Neuron (in vitro differentiated cells): Measurements from ENCODE around the gene CALR3.
"Not testable (repeated sequence)": the region's sequence is repeated elsewhere in the genome, so short reads cannot be mapped to it uniquely, and the experiment has no call there.

Experiments used
- H2AFZ ChIP-seq: one replicate; pipeline ENCODE4 v1.6.1; 2013; ENCODE audit warnings: low read depth, mild to moderate bottlenecking, inconsistent platforms, low read length, moderate library complexity
- H3K27me3 ChIP-seq: one replicate; pipeline ENCODE4 v1.6.1; 2013; ENCODE audit warnings: low read length; ENCODE audit not compliant: insufficient read depth
- H3K36me3 ChIP-seq: one replicate; pipeline ENCODE4 v1.6.1; 2013; ENCODE audit warnings: low read length; ENCODE audit not compliant: insufficient read depth
- H3K4me1 ChIP-seq: one replicate; pipeline ENCODE4 v1.6.1; 2013; ENCODE audit warnings: low read length; ENCODE audit not compliant: insufficient read depth
- H3K4me3 ChIP-seq: 2 replicates; pipeline ENCODE4 v1.5.1; 2013; ENCODE audit warnings: mild to moderate bottlenecking, low read length, moderate library complexity
- H3K9me3 ChIP-seq: one replicate; pipeline ENCODE4 v1.6.1; 2013; ENCODE audit warnings: low read length

CALR3 gene

GRCh38 chr19:16495982-16496612, at the start of gene CALR3, which contains the start of gene C19orf44:
TSS of gene CALR3 (minus strand) at chr19:16496167. CDS start at chr19:16496129, 38 bp downstream.
TSS of gene C19orf44 (plus strand) at chr19:16496394. CDS start at chr19:16500793, 4,399 bp downstream.
- H3K4me3 ChIP-seq = peak within 1 kb of the TSS; percentile 79
- no peaks in the 10 kb centered on the region for H3K27me3 ChIP-seq
- peaks cover 3% of the 10 kb centered on the region for H3K36me3 ChIP-seq
- peaks cover 9% of the 10 kb centered on the region for H3K4me1 ChIP-seq
- peak within 1 kb of the TSS; percentile 98 for H2AFZ ChIP-seq
- H3K9me3 ChIP-seq = no peaks in the 10 kb centered on the region

- Histone ChIP-seq H3K36me3 (peaks cover 9% of the 10 kb centered on the region), H3K4me3 (no peak overlapping the region), H3K9me3 (no peaks in the 10 kb centered on the region), H2AFZ (no peak overlapping the region), H3K27me3 (no peaks in the 10 kb centered on the region), H3K4me1 (peaks cover 18% of the 10 kb centered on the region)
Measured at GRCh38 chr19:16544473-16545231, 48.7 kb upstream of the CALR3 start.

- Histone ChIP-seq H3K4me3 (peak overlapping the region; percentile 100), H3K36me3 (peaks cover 16% of the 10 kb centered on the region), H3K4me1 (peaks cover 18% of the 10 kb centered on the region)
- not testable (repeated sequence) for H2AFZ ChIP-seq, H3K27me3 ChIP-seq, H3K9me3 ChIP-seq
Measured at GRCh38 chr19:16543734-16544133, 47.8 kb upstream of the CALR3 start.

- Histone ChIP-seq H3K27me3 (no peaks in the 10 kb centered on the region), H3K4me1 (peaks cover 18% of the 10 kb centered on the region), H3K9me3 (no peaks in the 10 kb centered on the region), H3K36me3 (peaks cover 20% of the 10 kb centered on the region), H2AFZ (peak overlapping the region; percentile 31), H3K4me3 (peak overlapping the region; percentile 100)
Measured at GRCh38 chr19:16542910-16543472, 47.0 kb upstream of the CALR3 start.

- Histone ChIP-seq H3K9me3 (no peaks in the 10 kb centered on the region), H3K4me1 (peaks cover 18% of the 10 kb centered on the region), H3K4me3 (peak within 1 kb of the TSS; percentile 100), H3K36me3 (peaks cover 27% of the 10 kb centered on the region), H3K27me3 (no peaks in the 10 kb centered on the region), H2AFZ (peak within 1 kb of the TSS; percentile 31)
Measured at GRCh38 chr19:16542045-16542909, 46.3 kb upstream of the CALR3 start, which contains the start of gene CHERP. TSS of gene CHERP (minus strand) at chr19:16542437. CDS start at chr19:16542378, 59 bp downstream.

GRCh38 chr19:16541526-16542044, 45.6 kb upstream of the CALR3 start:
- peaks cover 18% of the 10 kb centered on the region for H3K4me1 ChIP-seq
- peak overlapping the region; percentile 100 for H3K4me3 ChIP-seq
- H2AFZ ChIP-seq = no peak overlapping the region

GRCh38 chr19:16540948-16541347, 45.0 kb upstream of the CALR3 start:
- Histone ChIP-seq H3K27me3 (no peaks in the 10 kb centered on the region), H3K9me3 (no peaks in the 10 kb centered on the region), H2AFZ (no peak overlapping the region), H3K4me3 (peak overlapping the region; percentile 100), H3K36me3 (peaks cover 34% of the 10 kb centered on the region), H3K4me1 (peaks cover 18% of the 10 kb centered on the region)

More at GRCh38 chr19:16541526-16542044, 45.6 kb upstream of the CALR3 start:
- H3K9me3 ChIP-seq = no peaks in the 10 kb centered on the region
- peaks cover 27% of the 10 kb centered on the region for H3K36me3 ChIP-seq
- H3K27me3 ChIP-seq = no peaks in the 10 kb centered on the region

GRCh38 chr19:16537111-16537510, 41.1 kb upstream of the CALR3 start:
- Histone ChIP-seq H3K4me3 (no peak overlapping the region), H3K36me3 (peaks cover 66% of the 10 kb centered on the region), H2AFZ (no peak overlapping the region), H3K4me1 (peaks cover 10% of the 10 kb centered on the region), H3K9me3 (no peaks in the 10 kb centered on the region), H3K27me3 (no peaks in the 10 kb centered on the region)

GRCh38 chr19:16536130-16536529, 40.2 kb upstream of the CALR3 start:
- H3K4me3 ChIP-seq = no peak overlapping the region
- H3K9me3 ChIP-seq = no peaks in the 10 kb centered on the region
- H3K4me1 ChIP-seq = peaks cover 5% of the 10 kb centered on the region
- H3K27me3 ChIP-seq = no peaks in the 10 kb centered on the region
- peaks cover 75% of the 10 kb centered on the region for H3K36me3 ChIP-seq
- no peak overlapping the region for H2AFZ ChIP-seq

- Histone ChIP-seq H3K36me3 (peaks cover 78% of the 10 kb centered on the region), H2AFZ (no peak overlapping the region), H3K27me3 (no peaks in the 10 kb centered on the region), H3K4me3 (no peak overlapping the region), H3K9me3 (no peaks in the 10 kb centered on the region), H3K4me1 (no peaks in the 10 kb centered on the region)
Measured at GRCh38 chr19:16535381-16535780, 39.4 kb upstream of the CALR3 start.

- peaks cover 86% of the 10 kb centered on the region for H3K36me3 ChIP-seq
- H3K4me3 ChIP-seq = no peak overlapping the region
- H2AFZ ChIP-seq = no peak overlapping the region
Measured at GRCh38 chr19:16532440-16533234, 36.7 kb upstream of the CALR3 start.

GRCh38 chr19:16531380-16531669, 35.4 kb upstream of the CALR3 start:
- Histone ChIP-seq H3K27me3 (no peaks in the 10 kb centered on the region), H2AFZ (no peak overlapping the region), H3K9me3 (no peaks in the 10 kb centered on the region), H3K36me3 (peaks cover 91% of the 10 kb centered on the region), H3K4me1 (no peaks in the 10 kb centered on the region), H3K4me3 (no peak overlapping the region)

More at GRCh38 chr19:16532440-16533234, 36.7 kb upstream of the CALR3 start:
- H3K4me1 ChIP-seq = no peaks in the 10 kb centered on the region
- H3K9me3 ChIP-seq = no peaks in the 10 kb centered on the region
- H3K27me3 ChIP-seq = no peaks in the 10 kb centered on the region
